Transverse colon (tissue), 4 donors: ENCODE data around the gene FLVCR1. TPM values are rescaled to one million over a fixed set of nuclear protein-coding genes. Genes with fewer than 3 reads are reported as not detected.

ENCODE experiments used
- DNase-seq: peaks from one replicate; pipeline ENCODE4 v3.0.0-alpha.2; 2019
- H3K27ac ChIP-seq, 4 donors: fragments of 200-600 bp; sonication (generic); 2 replicates each; pipeline ENCODE4 v1.5.1; 2016 to 2018; ENCODE audit warnings: inconsistent platforms in 4 of 4
- H3K27me3 ChIP-seq: fragments of 200-600 bp; sonication (generic); 2 replicates; pipeline ENCODE4 v1.5.1; 2017; ENCODE audit warnings: inconsistent platforms
- H3K36me3 ChIP-seq, 4 donors: fragments of 200-600 bp; sonication (generic); 2 replicates each; pipeline ENCODE4 v1.5.1; 2017 to 2019; ENCODE audit warnings: inconsistent platforms in 4 of 4
- H3K4me1 ChIP-seq, 4 donors: fragments of 200-600 bp; sonication (generic); 2 replicates each; pipeline ENCODE4 v1.5.1; 2017 to 2020; ENCODE audit warnings: inconsistent platforms in 4 of 4
- H3K4me3 ChIP-seq, 4 donors: fragments of 200-600 bp; sonication (generic); 1 replicate in 1 of 4; 2 replicates in 3 of 4; pipeline versions ENCODE4 v1.5.1 to v1.6.1; 2017 to 2019; ENCODE audit warnings: inconsistent platforms in 4 of 4
- H3K9me3 ChIP-seq, 2 donors: fragments of 200-600 bp; sonication (generic); 2 replicates each; pipeline ENCODE4 v1.5.1; 2017 to 2019; ENCODE audit warnings: inconsistent platforms in 2 of 2
- CTCF ChIP-seq, 5 experiments: fragments of 200-600 bp in 3 of 5; fragments of 450-650 bp in 2 of 5; sonication (generic) in 3 of 5; IDR thresholded peaks; 1 replicate in 2 of 5; 2 replicates in 3 of 5; pipeline ENCODE4 v1.5.1; 2016 to 2017; ENCODE audit warnings: antibody characterized with exemption in 5 of 5, inconsistent platforms in 3 of 5, mild to moderate bottlenecking in 2 of 5, moderate library complexity in 1 of 5
- EP300 ChIP-seq: sonication (generic); formaldehyde crosslinking; IDR thresholded peaks from one replicate; pipeline ENCODE4 v1.6.1; 2017; ENCODE audit warnings: antibody characterized with exemption, low read depth
- POLR2A ChIP-seq: fragments of 450-650 bp; IDR thresholded peaks from one replicate; pipeline ENCODE4 v1.6.1; 2016; ENCODE audit warnings: antibody characterized with exemption, mild to moderate bottlenecking, moderate library complexity
- POLR2AphosphoS5 ChIP-seq, 3 donors: sonication (generic); formaldehyde crosslinking; IDR thresholded peaks; one replicate each; pipeline ENCODE4 v1.6.1; 2016; ENCODE audit warnings: antibody characterized with exemption in 3 of 3
- WGBS, 2 donors: methylation state at CpG; one replicate each; pipeline ENCODE4 v1.1.5; 2018; ENCODE audit warnings: low coverage in 1 of 2; 5-methylcytosine and 5-hydroxymethylcytosine counted together
- in situ Hi-C, 4 donors: fragments of 200-750 bp; cut with MboI; loops; one replicate each; pipeline versions ENCODE4 v1.15.0 to v1.15.1; 2017; ENCODE audit warnings: low sequenced_read_pairs in 3 of 4, low pct_ligation_motif_present in 1 of 4, low pct_unique_long_range_greater_than_20kb in 1 of 4
- intact Hi-C: fragments of 100-400 bp; cut with DNase I; formaldehyde crosslinking; loops from one replicate; pipeline ENCODE4 v1.15.1; 2023; ENCODE audit warnings: low total_unique reads
- total RNA-seq, 4 donors: library from RNA; depleted of rRNA; stranded (reverse); fragments of >200 nt; gene quantifications; one replicate each; pipeline ENCODE4 v1.1.0, GENCODE V29; 2016

Gene FLVCR1
- total RNA-seq, result 10 to 100 TPM; 13.2 to 21.3 (median 17.3) TPM

- intact Hi-C loops, result no loop called here
- peaks cover 14 to 45% (median 27%) of the 10 kb centered on the region in 4 donors for H3K4me1 ChIP-seq
- H3K27ac ChIP-seq, result peak within 1 kb of the TSS; percentile 75 to 90 (median 88)
- peak; percentile 98 for DNase-seq
- TF ChIP-seq POLR2A (peak; percentile 78), EP300 (no peak), POLR2AphosphoS5 (IDR thresholded peaks at IDR 0.05) (peak; percentile 88 to 95 (median 91)), CTCF (IDR thresholded peaks at IDR 0.05) (peak in 1 of 5 experiments; percentile 11)
- no peaks in the 10 kb centered on the region for H3K36me3 ChIP-seq
- H3K4me3 ChIP-seq, result peak within 1 kb of the TSS; percentile 60 to 94 (median 79)
- H3K9me3 ChIP-seq, result no peaks in the 10 kb centered on the region
- in situ Hi-C loops, result no loop called here
- no peaks in the 10 kb centered on the region for H3K27me3 ChIP-seq
- WGBS, 2 donors, result 0 to 1% methylated on average over 22 to 47 of the region's 54 CpGs
Measured at GRCh38 chr1:212857992-212858460, at the start of gene FLVCR1. TSS of gene FLVCR1 (plus strand) at chr1:212858275. CDS start at chr1:212858453, 178 bp downstream.

DNA sequence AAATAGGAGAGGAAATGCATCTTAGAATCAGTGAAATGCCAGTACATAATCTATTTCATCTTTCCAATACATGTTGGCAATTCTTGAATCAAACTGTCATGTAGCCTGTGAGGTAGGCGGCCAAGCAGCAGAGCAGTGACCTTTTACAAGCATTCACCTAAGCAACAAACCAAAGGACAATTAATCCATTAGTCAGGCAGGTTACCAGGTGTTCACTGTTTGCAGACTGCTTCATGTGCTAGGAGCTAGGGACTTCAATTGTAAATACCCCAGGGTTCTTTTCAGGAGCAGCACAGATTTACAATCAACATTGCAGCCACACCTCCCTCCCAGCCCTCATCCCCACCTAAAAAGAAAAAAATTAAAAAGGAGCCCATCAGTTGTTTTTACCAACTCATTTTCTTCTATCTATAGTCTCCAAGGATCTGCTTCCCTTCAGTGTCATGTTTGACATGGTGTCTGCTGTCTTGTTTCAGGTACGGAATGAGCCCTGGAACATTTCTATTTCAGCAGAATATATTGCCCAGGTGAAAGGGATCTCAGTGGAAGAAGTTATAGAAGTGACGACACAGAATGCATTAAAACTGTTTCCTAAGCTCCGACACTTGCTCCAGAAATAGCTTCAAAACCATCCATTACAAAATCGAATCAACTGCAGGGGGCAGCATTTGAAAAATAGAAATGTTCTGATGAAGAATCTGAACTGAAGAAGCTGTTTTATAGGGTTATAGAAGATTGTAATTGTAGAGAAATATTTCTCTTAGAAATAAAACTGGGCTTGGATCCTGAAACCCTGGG is 43.3 kb upstream of the FLVCR1 start:
- H3K27ac ChIP-seq, result no peak overlapping the region
- no peaks in the 10 kb centered on the region for H3K9me3 ChIP-seq
- H3K27me3 ChIP-seq, result no peaks in the 10 kb centered on the region
- TF ChIP-seq CTCF (IDR thresholded peaks at IDR 0.05), result peak; percentile 34 to 51 (median 46)
- no peak for TF ChIP-seq EP300
- WGBS, 2 donors, result 37 to 46% methylated on average over 2 to 5 of the region's 5 CpGs
- no peak overlapping the region for H3K4me3 ChIP-seq
- intact Hi-C loops, result loop anchor here (10.0 kb wide), 1 partner anchor 180 kb away; no protein-coding TSS in a partner anchor
- no peaks in the 10 kb centered on the region for H3K36me3 ChIP-seq
- in situ Hi-C loops, result loop anchor here (10.0 to 25.0 kb wide), 2 partner anchors 173 to 180 kb away; no protein-coding TSS in a partner anchor
- peaks cover 0 to 11% (median 7%) of the 10 kb centered on the region in 4 donors for H3K4me1 ChIP-seq
- no peak for DNase-seq

DNA sequence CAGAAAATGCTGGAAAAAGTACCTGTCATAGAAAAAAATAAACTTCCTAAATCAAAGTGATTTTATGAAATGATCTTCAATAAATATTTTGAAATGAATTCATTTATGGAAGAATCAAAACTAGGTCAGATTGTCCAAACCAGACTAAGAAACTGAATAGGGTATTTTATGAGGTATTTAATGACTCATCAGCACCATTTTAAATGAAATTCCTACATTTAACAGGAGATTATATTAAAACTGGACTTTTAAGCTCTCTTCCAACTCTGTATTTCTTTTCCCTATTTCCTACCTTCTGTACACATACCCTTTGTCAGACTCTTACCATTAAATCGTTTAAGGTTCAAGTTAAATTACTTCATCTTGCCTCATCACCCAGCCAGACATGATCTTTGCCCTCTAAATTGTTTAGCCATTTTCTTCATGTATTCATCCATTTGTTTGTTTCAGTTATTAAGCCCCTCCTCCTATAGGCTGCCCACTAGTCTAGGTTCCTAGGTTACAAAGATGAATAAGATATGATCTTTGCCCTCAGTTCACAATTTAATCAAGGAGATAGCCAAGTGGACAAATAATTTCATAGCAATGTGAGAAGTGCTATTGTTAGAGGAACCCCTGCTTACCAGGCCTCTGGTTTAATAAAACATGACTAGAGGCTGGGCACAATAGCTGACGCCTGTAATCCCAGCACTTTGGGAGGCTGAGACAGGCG is 41.4 kb upstream of the FLVCR1 start:
- WGBS, 2 donors, result 81 to 82% methylated on average over 2 to 3 of the region's 3 CpGs
- Histone ChIP-seq H3K36me3 (no peaks in the 10 kb centered on the region), H3K4me3 (no peak overlapping the region), H3K4me1 (peaks cover 0 to 11% (median 7%) of the 10 kb centered on the region in 4 donors), H3K27ac (no peak overlapping the region), H3K9me3 (no peaks in the 10 kb centered on the region), H3K27me3 (no peaks in the 10 kb centered on the region)
- intact Hi-C loops (loop anchor here (10.0 kb wide), 1 partner anchor 178 kb away; no protein-coding TSS in a partner anchor), in situ Hi-C loops (loop anchor here (10.0 to 25.0 kb wide), 2 partner anchors 171 to 178 kb away; no protein-coding TSS in a partner anchor)
- DNase-seq, result no peak
- TF ChIP-seq CTCF (IDR thresholded peaks at IDR 0.05) (no peak), POLR2A (no peak), EP300 (no peak), POLR2AphosphoS5 (IDR thresholded peaks at IDR 0.05) (no peak)

DNA sequence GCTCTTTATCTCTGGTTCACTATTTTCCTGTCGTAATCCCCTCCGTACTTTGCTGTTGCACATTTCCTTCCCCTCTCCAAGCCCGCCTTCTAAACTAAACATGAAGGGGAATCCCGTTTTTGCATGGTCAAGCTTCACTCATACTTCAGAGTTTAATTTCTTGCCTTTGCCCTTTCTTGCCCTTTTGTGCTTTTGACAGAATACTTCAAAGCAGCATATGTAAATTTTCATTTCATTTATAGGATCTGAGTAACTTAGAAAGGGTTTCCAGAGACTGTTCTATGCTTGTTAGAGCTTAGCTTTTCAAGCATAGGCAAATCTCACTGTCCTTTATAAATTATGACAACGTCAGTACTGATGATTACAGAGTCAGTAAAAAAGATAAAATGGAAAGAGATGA is 38.3 kb upstream of the FLVCR1 start:
- H3K4me1 ChIP-seq, result peaks cover 0 to 11% (median 7%) of the 10 kb centered on the region in 4 donors
- no peaks in the 10 kb centered on the region for H3K36me3 ChIP-seq
- no peak overlapping the region for H3K4me3 ChIP-seq
- DNase-seq, result no peak
- TF ChIP-seq POLR2AphosphoS5 (IDR thresholded peaks at IDR 0.05) (no peak), EP300 (no peak), CTCF (IDR thresholded peaks at IDR 0.05) (no peak), POLR2A (no peak)
- H3K9me3 ChIP-seq, result no peaks in the 10 kb centered on the region
- no peaks in the 10 kb centered on the region for H3K27me3 ChIP-seq
- intact Hi-C loops (loop anchor here (10.0 kb wide), 1 partner anchor 175 kb away; no protein-coding TSS in a partner anchor), in situ Hi-C loops (loop anchor here (10.0 to 25.0 kb wide), 2 partner anchors 168 to 175 kb away; no protein-coding TSS in a partner anchor)
- 34 to 57% methylated on average over 5 of the region's 5 CpGs for WGBS, 2 donors
- no peak overlapping the region for H3K27ac ChIP-seq
